ENCODE data around the gene CST5. TPM values are rescaled to one million over a fixed set of nuclear protein-coding genes. Genes with fewer than 3 reads are reported as not detected.

Gene CST5
- total RNA-seq, 1 experiment from 2014 or later, result not detected

DNA sequence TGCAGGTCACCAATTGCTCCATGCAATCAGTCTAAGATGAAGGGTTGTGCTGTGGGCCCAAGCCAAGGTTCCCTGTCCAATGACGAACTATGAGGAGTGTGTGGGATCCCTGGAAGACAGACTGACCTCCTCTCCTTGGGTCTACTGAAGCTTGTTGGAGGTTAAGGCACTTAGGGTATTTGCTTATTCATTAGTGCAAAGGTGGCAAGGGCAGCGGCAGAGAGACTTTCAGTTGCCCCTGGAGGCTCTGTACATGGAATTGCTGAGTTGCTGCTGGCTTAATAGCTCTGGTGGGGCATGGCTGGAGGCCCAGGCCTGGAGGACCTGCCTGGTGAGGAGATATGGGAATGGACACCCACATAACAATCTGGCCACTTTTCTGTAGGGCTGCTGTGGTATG lies 29.8 kb upstream of the CST5 start:
- H3K27me3 ChIP-seq (ENCODE audit: insufficient read depth, low read length), result no peaks in the 10 kb centered on the region
- DNase-seq (ENCODE audit: low read depth, low spot score) (no peak), ATAC-seq (no peak)
- CTCF ChIA-PET, result no interaction called here
- no peak overlapping the region for H3K9ac ChIP-seq (ENCODE audit: low read length)
- H3K4me1 ChIP-seq (ENCODE audit: control insufficient read depth in 1 of 2, insufficient read depth in 2 of 2, low read length in 2 of 2), result no peaks in the 10 kb centered on the region
- POLR2A ChIA-PET, result no interaction called here
- RAD21 ChIA-PET (ENCODE audit: low non-redundant PET in 1 of 2, low total read pairs in 2 of 2, uncharacterized antibody in 2 of 2, unreplicated experiment in 2 of 2), result no interaction called here
- H3K4me2 ChIP-seq (ENCODE audit: low read length), result no peak overlapping the region
- H3K36me3 ChIP-seq (ENCODE audit: control insufficient read depth in 1 of 2, insufficient read depth in 2 of 2, low read length in 2 of 2), result no peaks in the 10 kb centered on the region
- intact Hi-C loops (cut with micrococcal nuclease), result no loop called here
- no peak overlapping the region for H3K4me3 ChIP-seq (replicated peaks in 1 of 2; ENCODE audit: low read depth in 1 of 2, low read length in 2 of 2)
- no peak overlapping the region for H3K27ac ChIP-seq (ENCODE audit: low read depth, low read length)
- no TSS peak for BruUV-seq (replicated peaks)
- no peaks in the 10 kb centered on the region for H3K9me2 ChIP-seq (ENCODE audit: insufficient read depth)
- H3K79me2 ChIP-seq (ENCODE audit: insufficient read depth, low read length), result no peaks in the 10 kb centered on the region
- H2AFZ ChIP-seq (ENCODE audit: low read depth, low read length, poor library complexity, severe bottlenecking), result no peak overlapping the region
- H3K9me3 ChIP-seq (ENCODE audit: control insufficient read depth in 1 of 2, insufficient read depth in 1 of 2, low read depth in 1 of 2, low read length in 2 of 2), result peaks cover 0 to 3% of the 10 kb centered on the region in 2 experiments; a peak in 1 of 4 replicates
- no peaks in the 10 kb centered on the region for H4K20me1 ChIP-seq (ENCODE audit: insufficient read depth)
- TF ChIP-seq TCF7L2 (IDR thresholded peaks at IDR 0.05; ENCODE audit: borderline replicate concordance, extremely low read depth, insufficient read depth, insufficient read length) (no peak), EZH2 (IDR thresholded peaks at IDR 0.05) (no peak), SP1 (IDR thresholded peaks at IDR 0.05; ENCODE audit: low read depth) (no peak), SRF (IDR thresholded peaks at IDR 0.05; ENCODE audit: low read depth) (no peak), REST (IDR thresholded peaks at IDR 0.05; ENCODE audit: low read depth) (no peak), EGR1 (IDR thresholded peaks at IDR 0.05; ENCODE audit: low read depth) (no peak), YY1 (IDR thresholded peaks at IDR 0.05; ENCODE audit: extremely low read depth, insufficient replicate concordance, low read depth, low read length) (no peak), CTCF (IDR thresholded peaks at IDR 0.05 in 2 of 3, conservative IDR thresholded peaks at IDR 0.05 in 1 of 3; ENCODE audit: borderline replicate concordance in 1 of 3, insufficient read depth in 1 of 3, low read depth in 2 of 3, low read length in 2 of 3) (no peak), POLR2A (IDR thresholded peaks at IDR 0.05; ENCODE audit: borderline replicate concordance, extremely low read depth, insufficient read depth, insufficient read length) (no peak), SIN3A (IDR thresholded peaks at IDR 0.05; ENCODE audit: low read depth) (no peak), ZFX (IDR thresholded peaks at IDR 0.05) (no peak), FOSL1 (IDR thresholded peaks at IDR 0.05; ENCODE audit: low read depth) (no peak), ELF1 (IDR thresholded peaks at IDR 0.05; ENCODE audit: borderline replicate concordance, low read depth) (no peak), RAD21 (IDR thresholded peaks at IDR 0.05; ENCODE audit: low read depth) (no peak), ZBTB33 (IDR thresholded peaks at IDR 0.05; ENCODE audit: extremely low read depth, insufficient replicate concordance, low read length) (no peak), EZH2phosphoT487 (IDR thresholded peaks at IDR 0.05; ENCODE audit: borderline replicate concordance) (no peak), JUND (IDR thresholded peaks at IDR 0.05) (no peak)
- TF ChIP-seq, protein P1, sequence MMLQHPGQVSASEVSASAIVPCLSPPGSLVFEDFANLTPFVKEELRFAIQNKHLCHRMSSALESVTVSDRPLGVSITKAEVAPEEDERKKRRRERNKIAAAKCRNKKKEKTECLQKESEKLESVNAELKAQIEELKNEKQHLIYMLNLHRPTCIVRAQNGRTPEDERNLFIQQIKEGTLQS (IDR thresholded peaks at IDR 0.05), result no peak
- TF ChIP-seq, protein P2, sequence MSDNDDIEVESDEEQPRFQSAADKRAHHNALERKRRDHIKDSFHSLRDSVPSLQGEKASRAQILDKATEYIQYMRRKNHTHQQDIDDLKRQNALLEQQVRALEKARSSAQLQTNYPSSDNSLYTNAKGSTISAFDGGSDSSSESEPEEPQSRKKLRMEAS (IDR thresholded peaks at IDR 0.05), result no peak

Measured in HCT116 (cell line).